Neutrophil (primary cell): ENCODE data around the gene M1AP.

ENCODE experiments used
- H3K27ac ChIP-seq: fragments of 200-600 bp; sonication (generic); 2 replicates; pipeline ENCODE4 v1.5.1; 2016; ENCODE audit warnings: mild to moderate bottlenecking, moderate library complexity
- H3K27me3 ChIP-seq: fragments of 200-600 bp; sonication (generic); 2 replicates; pipeline ENCODE4 v1.6.0; 2016; ENCODE audit warnings: mild to moderate bottlenecking
- H3K36me3 ChIP-seq: fragments of 200-600 bp; sonication (generic); 2 replicates; pipeline ENCODE4 v1.5.1; 2017
- H3K4me1 ChIP-seq, 2 experiments: fragments of 200-600 bp in 1 of 2; sonication (generic) in 1 of 2; 1 replicate in 1 of 2; 2 replicates in 1 of 2; pipeline versions ENCODE4 v1.5.1 to v1.6.1; 2013 to 2016; ENCODE audit warnings: low read depth in 1 of 2, low read length in 1 of 2, mild to moderate bottlenecking in 1 of 2, moderate library complexity in 1 of 2; ENCODE audit not compliant: control insufficient read depth in 1 of 2, insufficient read depth in 1 of 2
- H3K4me3 ChIP-seq, 2 experiments: fragments of 200-600 bp in 1 of 2; sonication (generic) in 1 of 2; 1 replicate in 1 of 2; 2 replicates in 1 of 2; pipeline ENCODE4 v1.5.1; 2013 to 2016; ENCODE audit warnings: low read depth in 1 of 2, low read length in 1 of 2, mild to moderate bottlenecking in 1 of 2, moderate library complexity in 1 of 2
- H3K9me3 ChIP-seq: fragments of 200-600 bp; sonication (generic); 2 replicates; pipeline ENCODE4 v1.5.1; 2016
- CTCF ChIP-seq: fragments of 200-600 bp; sonication (generic); IDR thresholded peaks from 2 replicates; pipeline ENCODE4 v1.5.1; 2016; ENCODE audit warnings: antibody characterized with exemption

The M1AP gene

DNA sequence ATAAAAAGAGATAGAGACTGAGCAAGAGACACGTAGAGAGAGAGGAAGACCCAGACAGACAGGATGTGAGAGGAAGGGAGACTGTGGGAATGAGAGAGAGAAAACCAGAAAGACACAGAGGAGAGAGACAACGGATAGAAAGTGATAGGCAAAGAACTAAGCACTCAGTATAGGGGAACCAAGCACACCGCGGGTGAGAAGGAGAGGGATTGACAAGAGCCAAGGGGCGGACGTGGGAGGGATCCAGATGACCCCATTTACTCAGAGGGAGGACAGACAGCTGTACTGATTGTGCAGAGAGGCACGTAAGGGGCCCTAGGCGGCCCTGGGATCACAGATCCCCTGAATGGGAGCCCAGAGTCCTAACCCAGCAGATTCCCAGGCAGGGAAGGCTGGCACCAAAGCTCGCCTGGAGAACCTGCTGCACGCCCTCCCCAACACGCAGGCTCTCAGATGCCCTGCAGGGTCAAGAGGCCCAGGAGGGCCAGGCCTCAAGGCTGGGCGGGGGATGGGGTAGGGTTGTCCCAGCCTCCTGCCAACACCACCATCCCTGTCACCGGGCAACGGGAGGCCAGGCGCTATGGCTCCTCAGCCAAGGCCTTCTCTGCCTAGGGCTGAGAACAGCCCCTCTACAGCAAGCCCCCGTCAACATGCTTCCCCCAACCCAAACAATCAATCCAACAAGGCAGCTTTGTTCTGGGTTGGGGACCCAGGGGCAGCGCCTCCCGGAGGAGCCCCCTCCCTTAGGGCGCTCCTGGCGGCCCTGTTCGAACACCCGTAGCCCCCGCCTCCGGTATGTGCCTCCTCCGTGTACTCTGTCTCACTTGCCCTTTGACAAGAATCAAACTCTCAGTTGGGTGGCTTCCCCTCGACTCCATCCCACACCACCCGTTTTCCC is 95.0 kb downstream of the M1AP start:
- no peaks in the 10 kb centered on the region for H3K9me3 ChIP-seq
- TF ChIP-seq CTCF = no peak
- H3K36me3 ChIP-seq = peaks cover 18% of the 10 kb centered on the region
- H3K27ac ChIP-seq = peak overlapping the region; percentile 85
- H3K27me3 ChIP-seq = peaks cover 15% of the 10 kb centered on the region
- H3K4me3 ChIP-seq = peak overlapping the region; percentile 92 to 97
- H3K4me1 ChIP-seq = peaks cover 56 to 65% of the 10 kb centered on the region in 2 experiments

DNA sequence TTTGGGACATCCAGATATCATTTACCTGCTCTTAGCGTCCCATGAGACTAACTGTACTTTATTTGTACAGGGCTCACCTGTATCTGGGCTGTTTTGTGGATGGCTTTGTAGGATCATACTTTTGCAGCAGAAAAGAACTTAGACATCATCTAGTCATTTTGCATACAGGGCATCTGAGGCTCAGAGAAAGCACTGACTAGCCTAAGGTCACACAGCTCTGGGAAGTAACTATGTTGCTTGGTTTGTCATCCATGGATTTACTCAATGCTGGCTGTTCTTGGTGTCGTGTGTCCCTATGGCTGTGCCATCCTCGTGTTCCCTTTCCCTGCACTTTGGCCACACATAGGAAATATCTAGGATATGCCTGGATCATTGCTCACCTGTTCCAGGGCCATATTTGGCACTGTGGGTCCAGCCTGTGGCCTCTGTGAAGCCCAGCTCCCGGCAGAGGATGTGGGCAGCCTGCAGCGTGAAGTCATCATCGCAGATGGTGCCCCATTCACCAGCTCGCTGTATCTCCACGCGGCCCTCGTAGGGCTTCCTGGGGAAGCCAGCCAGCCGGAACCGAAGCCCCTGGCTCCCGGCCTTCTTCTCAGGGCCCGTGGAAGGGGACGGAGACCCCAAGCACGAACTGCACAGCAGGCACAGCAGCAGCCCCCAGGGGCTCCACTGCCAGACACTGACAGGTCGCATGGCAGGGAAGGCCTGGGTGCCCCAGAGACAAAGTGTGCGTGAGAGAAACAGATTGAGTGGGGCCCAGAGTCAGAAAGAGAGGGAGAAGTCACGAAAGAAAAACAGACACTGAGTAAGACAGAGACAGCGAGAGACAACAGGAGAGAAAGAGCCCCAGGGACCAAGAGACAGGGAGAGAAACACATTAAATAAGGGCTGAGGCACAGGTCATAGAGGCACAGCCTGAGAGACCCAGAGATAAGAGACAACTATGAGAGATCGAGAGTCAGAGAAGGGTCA is 95.9 kb downstream of the M1AP start:
- Histone ChIP-seq H3K4me3 (no peak overlapping the region), H3K9me3 (no peaks in the 10 kb centered on the region), H3K27ac (no peak overlapping the region), H3K36me3 (peaks cover 10% of the 10 kb centered on the region), H3K4me1 (peaks cover 48 to 58% of the 10 kb centered on the region in 2 experiments), H3K27me3 (peaks cover 15% of the 10 kb centered on the region)
- TF ChIP-seq CTCF = no peak

GRCh38 chr2:74551530-74551929 is 96.6 kb downstream of the M1AP start:
- no peak for TF ChIP-seq CTCF
- Histone ChIP-seq H3K4me3 (no peak overlapping the region), H3K36me3 (peaks cover 5% of the 10 kb centered on the region), H3K4me1 (peaks cover 41 to 51% of the 10 kb centered on the region in 2 experiments), H3K9me3 (no peaks in the 10 kb centered on the region), H3K27me3 (peaks cover 15% of the 10 kb centered on the region), H3K27ac (no peak overlapping the region)

DNA sequence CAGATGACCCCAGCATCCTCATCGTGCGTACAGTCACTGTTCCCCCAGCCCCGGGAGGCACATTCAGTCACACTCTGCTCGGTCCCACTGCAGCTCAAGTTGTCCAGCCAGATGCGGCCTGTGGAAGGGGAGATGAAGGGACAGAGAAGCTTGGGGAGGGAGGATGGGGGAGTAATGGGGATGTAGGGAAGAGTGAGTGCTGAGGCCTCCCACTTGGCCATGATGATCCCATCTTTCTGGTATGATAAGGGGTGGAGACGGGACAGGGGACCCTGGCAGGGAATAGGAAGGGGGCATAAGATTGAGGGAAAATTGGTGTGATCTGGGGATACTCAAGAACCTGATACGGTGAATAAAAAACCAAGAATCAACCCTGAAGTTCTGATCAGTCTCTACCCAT is 97.9 kb downstream of the M1AP start:
- H3K36me3 ChIP-seq = no peaks in the 10 kb centered on the region
- no peaks in the 10 kb centered on the region for H3K9me3 ChIP-seq
- H3K4me1 ChIP-seq = peaks cover 28 to 39% of the 10 kb centered on the region in 2 experiments
- H3K4me3 ChIP-seq = no peak overlapping the region
- no peak for TF ChIP-seq CTCF
- H3K27ac ChIP-seq = no peak overlapping the region
- H3K27me3 ChIP-seq = peaks cover 15% of the 10 kb centered on the region

DNA sequence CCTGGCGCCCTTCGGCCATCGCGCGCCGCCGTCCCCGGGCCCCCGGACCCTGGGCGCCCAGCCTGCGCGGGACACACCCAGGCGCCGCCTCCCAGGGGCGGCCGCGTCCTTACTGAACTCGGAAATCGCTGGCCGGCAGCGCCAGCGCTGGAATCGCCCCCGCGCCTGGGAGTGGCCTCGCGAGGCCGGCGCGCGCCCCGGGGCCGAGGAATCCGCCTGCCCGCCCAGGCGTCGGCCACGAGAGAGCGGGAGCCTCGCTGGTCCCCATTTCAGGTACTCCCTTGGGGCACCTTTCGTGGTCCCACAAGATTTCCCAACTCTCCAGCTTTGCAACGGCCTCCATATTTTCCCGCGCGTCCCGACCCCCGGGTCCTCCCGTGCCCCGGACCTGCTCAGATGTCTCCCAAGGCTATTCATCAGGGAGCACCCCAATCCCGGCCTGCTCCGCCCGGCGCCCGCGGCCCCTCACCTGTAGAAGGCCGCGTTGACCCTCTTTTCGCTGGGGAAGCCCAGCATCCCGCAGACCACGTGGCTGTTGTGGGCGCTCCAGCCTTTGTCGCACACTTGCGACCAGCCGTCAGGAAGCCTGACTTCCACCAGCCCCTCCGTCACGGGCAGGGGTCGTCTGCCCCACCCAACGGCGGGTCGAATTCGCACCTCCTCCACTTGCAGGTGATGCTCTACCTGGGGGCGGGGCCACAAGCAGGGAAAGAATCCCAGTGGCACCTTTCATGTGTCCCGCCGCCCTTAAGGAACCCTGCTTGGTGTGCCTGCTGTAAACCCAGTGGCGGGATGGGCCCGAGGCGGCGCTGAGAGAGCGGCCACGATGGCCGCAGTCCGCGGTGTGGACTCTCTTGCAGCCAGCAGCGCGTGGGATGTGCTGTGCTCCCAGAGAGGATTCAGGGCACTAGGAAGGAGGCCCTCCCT is 99.0 kb downstream of the M1AP start:
- peaks cover 26 to 39% of the 10 kb centered on the region in 2 experiments for H3K4me1 ChIP-seq
- H3K27me3 ChIP-seq = peaks cover 15% of the 10 kb centered on the region
- H3K4me3 ChIP-seq = peak overlapping the region; percentile 61 to 73
- no peak for TF ChIP-seq CTCF
- no peaks in the 10 kb centered on the region for H3K9me3 ChIP-seq
- H3K36me3 ChIP-seq = no peaks in the 10 kb centered on the region
- H3K27ac ChIP-seq = no peak overlapping the region
